ENCODE data around the gene SORCS1. TPM values are rescaled to one million over a fixed set of nuclear protein-coding genes. Genes with fewer than 3 reads are reported as not detected.

SORCS1 gene
- total RNA-seq, 1 experiment from 2014 or later = 0.11 TPM

- peaks cover 18% of the 10 kb centered on the region; the same call in 1 of the 2 replicates for H3K4me1 ChIP-seq (ENCODE audit: insufficient read depth, low read length)
- H3K9me3 ChIP-seq (ENCODE audit: low read length) = no peaks in the 10 kb centered on the region
- H4K20me1 ChIP-seq (ENCODE audit: low read length) = no peaks in the 10 kb centered on the region
- no peaks in the 10 kb centered on the region for H3K36me3 ChIP-seq (ENCODE audit: low read depth, low read length)
- DNase-seq (no peak), ATAC-seq (no peak)
- no peak overlapping the region for H3K4me3 ChIP-seq (ENCODE audit: low read length)
- no peak overlapping the region for H3K9ac ChIP-seq (ENCODE audit: low read length)
- no TSS peak for BruUV-seq (replicated peaks)
- peaks cover 18% of the 10 kb centered on the region; the same call in 1 of the 2 replicates for H3K27me3 ChIP-seq (ENCODE audit: low read length)
- no peak for TF ChIP-seq EZH2 (IDR thresholded peaks at IDR 0.05; ENCODE audit: low read length, unreplicated experiment)
- ChIA-PET POLR2A (ENCODE audit: unreplicated experiment) (no interaction called here), CTCF (no interaction called here)
- H3K4me2 ChIP-seq (ENCODE audit: low read length) = no peak overlapping the region
- intact Hi-C loops (cut with micrococcal nuclease) = no loop called here
- no peaks in the 10 kb centered on the region for H3K79me2 ChIP-seq (ENCODE audit: low read length)
- no peak overlapping the region for H2AFZ ChIP-seq (ENCODE audit: low read length)
- no peaks in the 10 kb centered on the region for H3K9me2 ChIP-seq (replicated peaks; ENCODE audit: low read length)
- H3F3A ChIP-seq (ENCODE audit: low read length, unreplicated experiment) = no peaks in the 10 kb centered on the region
- no peak overlapping the region for H3K27ac ChIP-seq (ENCODE audit: low read length)
These were observed 508.9 kb downstream of the SORCS1 start for GRCh38 chr10:106655636-106656035.

GRCh38 chr10:106655165-106655564, 509.3 kb downstream of the SORCS1 start:
- no peaks in the 10 kb centered on the region for H3K79me2 ChIP-seq (ENCODE audit: low read length)
- H3K9ac ChIP-seq (ENCODE audit: low read length) = no peak overlapping the region

GRCh38 chr10:106652279-106652678, 512.2 kb downstream of the SORCS1 start:
- Histone ChIP-seq H3K9me3 (ENCODE audit: low read length) (no peaks in the 10 kb centered on the region), H3K27me3 (ENCODE audit: low read length) (peaks cover 17% of the 10 kb centered on the region; the same call in 1 of the 2 replicates), H3K36me3 (ENCODE audit: low read depth, low read length) (no peaks in the 10 kb centered on the region), H3K4me2 (ENCODE audit: low read length) (no peak overlapping the region), H3K9me2 (replicated peaks; ENCODE audit: low read length) (no peaks in the 10 kb centered on the region), H3F3A (ENCODE audit: low read length, unreplicated experiment) (no peaks in the 10 kb centered on the region), H2AFZ (ENCODE audit: low read length) (no peak overlapping the region), H4K20me1 (ENCODE audit: low read length) (no peaks in the 10 kb centered on the region), H3K79me2 (ENCODE audit: low read length) (no peaks in the 10 kb centered on the region), H3K4me3 (ENCODE audit: low read length) (no peak overlapping the region), H3K9ac (ENCODE audit: low read length) (peak overlapping the region; percentile 17; the same call in 1 of the 2 replicates), H3K4me1 (ENCODE audit: insufficient read depth, low read length) (peaks cover 18% of the 10 kb centered on the region; the same call in 1 of the 2 replicates), H3K27ac (ENCODE audit: low read length) (0 out of 2 replicates have a peak overlapping the region, but pooled peaks have one; percentile 20)
- TF ChIP-seq EZH2 (IDR thresholded peaks at IDR 0.05; ENCODE audit: low read length, unreplicated experiment) = no peak
- TF ChIP-seq CTCF (conservative IDR thresholded peaks at IDR 0.05; ENCODE audit: low read depth, low read length) = no peak
- no peak for TF ChIP-seq EZH2phosphoT487 (IDR thresholded peaks at IDR 0.05; ENCODE audit: borderline replicate concordance, low read length)
- ATAC-seq (no peak), DNase-seq (peak; percentile 57)
- ChIA-PET CTCF (no interaction called here), POLR2A (ENCODE audit: unreplicated experiment) (interaction anchor here (0.6 kb wide), 1 partner anchor 387 kb away, joined by 8 read pairs; no protein-coding TSS in a partner anchor)
- no TSS peak for BruUV-seq (replicated peaks)
- intact Hi-C loops (cut with micrococcal nuclease) = no loop called here

More at GRCh38 chr10:106655165-106655564, 509.3 kb downstream of the SORCS1 start:
- TF ChIP-seq CTCF (conservative IDR thresholded peaks at IDR 0.05; ENCODE audit: low read depth, low read length) (no peak), EZH2 (IDR thresholded peaks at IDR 0.05; ENCODE audit: low read length, unreplicated experiment) (no peak), EZH2phosphoT487 (IDR thresholded peaks at IDR 0.05; ENCODE audit: borderline replicate concordance, low read length) (no peak)
- DNase-seq = no peak
- Histone ChIP-seq H3K27ac (ENCODE audit: low read length) (no peak overlapping the region), H3K9me2 (replicated peaks; ENCODE audit: low read length) (no peaks in the 10 kb centered on the region), H3F3A (ENCODE audit: low read length, unreplicated experiment) (no peaks in the 10 kb centered on the region), H4K20me1 (ENCODE audit: low read length) (no peaks in the 10 kb centered on the region), H3K4me2 (ENCODE audit: low read length) (no peak overlapping the region), H3K4me3 (ENCODE audit: low read length) (no peak overlapping the region), H3K27me3 (ENCODE audit: low read length) (peaks cover 18% of the 10 kb centered on the region; the same call in 1 of the 2 replicates), H2AFZ (ENCODE audit: low read length) (no peak overlapping the region), H3K36me3 (ENCODE audit: low read depth, low read length) (no peaks in the 10 kb centered on the region), H3K9me3 (ENCODE audit: low read length) (no peaks in the 10 kb centered on the region), H3K4me1 (ENCODE audit: insufficient read depth, low read length) (peaks cover 18% of the 10 kb centered on the region; the same call in 1 of the 2 replicates)
- intact Hi-C loops (cut with micrococcal nuclease) = no loop called here
- BruUV-seq (replicated peaks) = no TSS peak
- ChIA-PET CTCF (no interaction called here), POLR2A (ENCODE audit: unreplicated experiment) (no interaction called here)
- ATAC-seq = no peak
